Duodenal mucosa (tissue), 2 donors: ENCODE data around the gene CLCNKA.
"Not testable (repeated sequence)": the region's sequence is repeated elsewhere in the genome, so short reads cannot be mapped to it uniquely, and the experiment has no call there.

Source experiments
- H3K27ac ChIP-seq: one replicate; pipeline ENCODE4 v1.7.0; 2013; ENCODE audit warnings: low read depth, low read length
- H3K27me3 ChIP-seq, 2 donors: one replicate each; pipeline ENCODE4 v1.7.0; 2013; ENCODE audit warnings: low read length in 2 of 2, control low read depth in 1 of 2; ENCODE audit not compliant: insufficient read depth in 2 of 2, control insufficient read depth in 1 of 2
- H3K36me3 ChIP-seq, 2 donors: one replicate each; pipeline ENCODE4 v1.7.0; 2013; ENCODE audit warnings: low read length in 2 of 2, control low read depth in 1 of 2; ENCODE audit not compliant: insufficient read depth in 2 of 2, control insufficient read depth in 1 of 2
- H3K4me1 ChIP-seq, 2 donors: one replicate each; pipeline ENCODE4 v1.7.0; 2013; ENCODE audit warnings: low read length in 2 of 2, control low read depth in 1 of 2; ENCODE audit not compliant: insufficient read depth in 2 of 2, control insufficient read depth in 1 of 2
- H3K4me3 ChIP-seq, 2 donors: one replicate each; pipeline ENCODE4 v1.7.0; 2013; ENCODE audit warnings: low read length in 2 of 2, low read depth in 1 of 2
- H3K9ac ChIP-seq, 2 donors: one replicate each; pipeline ENCODE4 v1.7.0; 2013; ENCODE audit warnings: low read length in 2 of 2, low read depth in 1 of 2
- H3K9me3 ChIP-seq, 2 donors: one replicate each; pipeline ENCODE4 v1.7.0; 2013; ENCODE audit warnings: low read length in 2 of 2, control low read depth in 1 of 2; ENCODE audit not compliant: control insufficient read depth in 1 of 2

CLCNKA gene

DNA sequence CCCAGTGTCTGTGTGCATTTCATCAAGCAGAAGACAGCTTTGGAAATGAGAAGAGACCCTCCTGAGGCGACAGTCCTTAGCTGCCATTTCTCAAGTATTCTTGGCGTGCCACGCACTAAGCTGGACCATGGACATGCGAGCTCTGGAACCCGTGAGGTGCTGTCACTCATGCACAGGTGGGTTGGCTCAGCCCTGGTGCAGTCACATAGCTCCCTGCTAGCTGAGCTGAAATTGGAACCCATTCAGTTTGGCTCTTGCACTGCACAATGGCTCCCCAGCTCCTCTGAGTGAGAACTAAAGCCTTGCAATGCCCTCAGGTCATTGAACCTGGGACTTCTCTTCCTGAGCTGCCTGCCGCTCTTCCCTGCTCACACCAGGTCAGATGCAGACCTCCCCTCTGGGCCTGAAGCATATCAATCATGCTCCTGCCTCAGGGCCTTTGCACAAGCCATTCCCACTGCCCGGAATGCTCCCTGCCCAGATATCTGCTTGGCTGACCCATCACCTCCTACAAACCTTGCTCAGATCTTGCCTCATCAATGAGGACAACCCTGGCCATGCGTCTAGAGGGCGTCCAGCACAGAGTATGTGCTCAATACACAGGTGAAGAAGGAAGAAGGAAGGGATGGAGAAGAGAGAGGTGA lies 24.1 kb upstream of the CLCNKA start:
- Histone ChIP-seq H3K36me3 (no peaks in the 10 kb centered on the region), H3K9me3 (no peaks in the 10 kb centered on the region), H3K4me3 (no peak overlapping the region), H3K27me3 (no peaks in the 10 kb centered on the region), H3K4me1 (no peaks in the 10 kb centered on the region), H3K9ac (no peak overlapping the region), H3K27ac (no peak overlapping the region)

DNA sequence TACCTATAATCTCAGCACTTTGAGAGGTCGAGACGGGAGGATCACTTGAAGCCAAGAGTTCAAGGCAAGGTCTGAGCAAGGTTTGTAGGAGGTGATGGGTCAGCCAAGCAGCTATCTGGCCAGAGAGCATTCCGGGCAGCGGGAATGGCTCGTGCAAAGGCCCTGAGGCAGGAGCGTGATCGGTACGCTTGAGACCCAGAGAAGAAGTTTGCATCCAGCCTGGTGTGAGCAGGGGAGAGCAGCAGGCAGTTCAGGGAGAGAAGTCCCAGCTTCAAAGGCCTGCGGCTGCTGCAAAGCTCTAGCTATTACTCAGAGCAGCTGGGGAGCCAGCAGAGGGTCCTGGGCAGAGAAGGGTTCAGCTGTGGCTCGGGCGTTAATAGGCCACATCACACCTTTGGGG lies 22.9 kb upstream of the CLCNKA start:
- Histone ChIP-seq H3K9ac (no peak overlapping the region), H3K4me1 (no peaks in the 10 kb centered on the region), H3K4me3 (no peak overlapping the region), H3K27me3 (no peaks in the 10 kb centered on the region), H3K9me3 (no peaks in the 10 kb centered on the region), H3K27ac (no peak overlapping the region), H3K36me3 (no peaks in the 10 kb centered on the region)

DNA sequence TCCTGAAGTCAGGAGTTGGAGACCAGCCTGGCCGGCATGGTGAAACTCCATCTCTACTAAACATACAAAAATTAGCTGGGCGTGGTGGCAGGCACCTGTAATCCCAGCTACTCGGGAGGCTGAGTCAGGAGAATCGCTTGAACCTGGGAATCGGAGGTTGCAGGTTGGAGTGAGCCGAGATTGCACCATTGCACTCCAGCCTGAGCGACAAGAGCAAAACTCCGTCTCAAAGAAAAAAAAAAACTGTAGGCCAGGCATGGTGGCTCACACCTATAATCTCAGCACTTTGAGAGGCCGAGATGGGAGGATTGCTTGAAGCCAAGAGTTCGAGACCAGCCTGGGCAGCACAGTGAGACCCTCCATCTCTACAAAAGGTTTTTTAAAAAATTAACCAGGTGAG lies 20.6 kb upstream of the CLCNKA start:
- not testable (repeated sequence) for H3K4me3 ChIP-seq, H3K27ac ChIP-seq, H3K4me1 ChIP-seq, H3K27me3 ChIP-seq, H3K9ac ChIP-seq, H3K36me3 ChIP-seq, H3K9me3 ChIP-seq

DNA sequence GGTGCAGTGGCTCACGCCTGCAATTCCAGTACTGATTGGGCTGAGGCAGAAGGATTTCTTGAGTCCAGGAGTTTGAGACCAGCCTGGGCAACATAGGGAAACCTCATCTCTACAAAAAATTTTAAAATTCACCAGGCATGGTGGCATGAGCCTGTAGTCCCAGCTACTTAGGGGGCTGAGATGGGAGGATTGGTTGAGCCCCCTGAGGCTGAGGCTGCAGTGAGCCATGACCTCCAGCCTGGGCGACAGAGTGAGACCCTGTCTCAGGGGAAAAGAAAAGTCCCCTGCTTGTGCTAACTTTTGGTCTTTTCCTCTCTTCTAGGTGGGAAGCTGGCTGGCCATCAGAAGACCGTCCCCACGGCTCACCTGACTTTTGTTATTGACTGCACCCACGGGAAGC lies 16.2 kb upstream of the CLCNKA start:
- H3K27ac ChIP-seq, result no peak overlapping the region
- H3K4me1 ChIP-seq, result no peaks in the 10 kb centered on the region
- no peaks in the 10 kb centered on the region for H3K27me3 ChIP-seq
- H3K36me3 ChIP-seq, result no peaks in the 10 kb centered on the region
- no peak overlapping the region for H3K4me3 ChIP-seq
- no peak overlapping the region for H3K9ac ChIP-seq
- H3K9me3 ChIP-seq, result no peaks in the 10 kb centered on the region

DNA sequence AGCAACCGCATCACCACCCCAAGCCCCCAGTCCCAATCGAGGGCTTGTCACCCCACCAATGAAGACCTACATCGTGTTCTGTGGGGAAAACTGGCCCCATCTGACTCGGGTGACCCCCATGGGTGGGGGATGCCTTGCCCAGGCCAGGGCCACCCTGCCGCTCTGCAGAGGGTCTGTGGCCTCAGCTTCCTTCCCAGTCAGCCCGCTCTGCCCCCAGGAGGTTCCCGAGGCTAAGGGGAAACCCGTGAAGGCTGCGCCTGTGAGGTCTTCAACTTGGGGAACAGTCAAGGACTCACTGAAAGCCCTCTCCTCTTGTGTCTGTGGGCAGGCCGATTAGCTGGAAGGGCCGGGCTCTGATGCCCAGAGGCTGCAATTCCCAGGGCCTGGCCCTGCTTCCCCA lies 15.8 kb upstream of the CLCNKA start:
- H3K9ac ChIP-seq, result no peak overlapping the region
- H3K4me3 ChIP-seq, result no peak overlapping the region
- no peaks in the 10 kb centered on the region for H3K4me1 ChIP-seq
- H3K27me3 ChIP-seq, result no peaks in the 10 kb centered on the region
- H3K36me3 ChIP-seq, result no peaks in the 10 kb centered on the region
- no peak overlapping the region for H3K27ac ChIP-seq
- no peaks in the 10 kb centered on the region for H3K9me3 ChIP-seq

DNA sequence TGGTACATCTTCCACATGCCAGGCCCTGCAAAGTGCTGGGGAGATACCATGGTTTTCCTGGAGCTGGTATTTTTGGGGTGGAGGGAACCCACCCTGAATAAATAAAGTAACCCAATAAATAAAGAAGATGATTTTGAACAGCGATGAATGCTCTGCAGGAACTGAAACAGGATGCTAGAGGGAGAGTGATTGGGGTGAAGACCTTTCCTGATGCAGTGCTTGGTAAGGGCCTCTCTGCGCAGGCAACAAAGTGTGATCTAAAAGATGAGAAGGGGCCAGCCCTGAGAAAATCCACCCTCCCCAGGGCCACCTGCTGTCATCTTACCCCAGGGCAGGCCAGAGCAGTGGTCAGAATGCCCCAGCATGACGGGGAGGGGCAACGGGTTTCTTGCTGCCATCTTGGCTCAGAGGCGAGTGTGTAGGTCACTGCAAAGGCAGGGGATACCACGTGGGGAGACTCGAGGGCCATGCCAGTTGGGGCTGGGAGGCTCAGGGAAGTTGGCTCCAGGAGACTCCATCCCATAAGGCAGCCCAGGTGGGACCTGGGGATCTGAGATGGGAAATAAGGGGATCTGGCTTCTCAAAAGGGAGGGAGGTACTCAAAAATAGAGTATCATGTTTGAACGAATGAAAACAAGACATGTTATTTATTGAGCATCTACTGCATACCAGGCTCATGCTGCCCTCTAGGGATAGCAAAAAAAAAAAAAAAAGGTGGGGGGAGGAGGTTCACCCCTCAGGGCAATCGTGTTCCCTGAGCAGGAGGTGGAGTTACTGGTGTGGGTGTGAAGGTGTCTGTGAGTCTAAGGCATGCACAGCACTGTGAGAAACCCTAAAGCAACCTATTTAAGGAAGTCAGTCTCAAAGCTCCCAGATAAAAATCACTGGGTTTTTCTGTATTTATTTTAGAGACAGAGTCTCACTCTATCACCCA lies 15.0 kb upstream of the CLCNKA start:
- Histone ChIP-seq H3K27me3 (no peaks in the 10 kb centered on the region), H3K4me1 (no peaks in the 10 kb centered on the region), H3K4me3 (no peak overlapping the region), H3K27ac (no peak overlapping the region), H3K9me3 (no peaks in the 10 kb centered on the region), H3K36me3 (no peaks in the 10 kb centered on the region), H3K9ac (no peak overlapping the region)

DNA sequence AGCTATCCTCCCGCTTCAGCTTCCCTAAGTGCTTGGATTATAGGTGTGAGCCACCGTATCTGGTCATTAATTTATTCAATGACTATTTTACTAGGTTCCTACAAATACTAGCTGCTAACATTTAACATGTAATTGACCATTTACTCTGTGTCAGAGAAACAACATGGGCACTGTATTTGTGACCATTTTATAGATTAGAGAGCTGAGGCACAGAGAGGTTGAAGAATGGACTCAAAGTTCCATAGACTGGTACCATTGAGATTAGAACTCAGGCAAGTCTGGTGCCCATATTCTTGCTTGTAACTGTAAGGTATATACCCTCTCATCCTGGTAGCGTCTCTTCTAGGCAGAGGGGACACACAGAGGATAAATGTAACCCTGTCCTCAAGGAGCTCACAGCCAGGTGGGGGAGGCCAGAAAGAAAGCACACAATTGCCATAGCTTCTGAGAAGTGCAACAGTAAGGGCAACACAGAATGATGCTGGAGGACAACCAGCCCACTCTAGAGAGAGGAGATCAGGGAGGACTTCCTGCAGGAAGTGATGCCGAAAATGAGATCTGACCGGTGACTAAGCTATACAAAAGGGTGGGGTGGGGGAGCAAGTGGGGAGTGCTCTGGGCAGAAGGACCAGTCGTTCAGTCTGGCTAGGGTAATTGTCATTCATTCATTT lies 14.0 kb upstream of the CLCNKA start:
- no peak overlapping the region for H3K4me3 ChIP-seq
- no peaks in the 10 kb centered on the region for H3K9me3 ChIP-seq
- H3K27me3 ChIP-seq, result no peaks in the 10 kb centered on the region
- H3K27ac ChIP-seq, result no peak overlapping the region
- no peaks in the 10 kb centered on the region for H3K36me3 ChIP-seq
- peaks cover 3 to 7% of the 10 kb centered on the region in 2 donors for H3K4me1 ChIP-seq
- H3K9ac ChIP-seq, result no peak overlapping the region

DNA sequence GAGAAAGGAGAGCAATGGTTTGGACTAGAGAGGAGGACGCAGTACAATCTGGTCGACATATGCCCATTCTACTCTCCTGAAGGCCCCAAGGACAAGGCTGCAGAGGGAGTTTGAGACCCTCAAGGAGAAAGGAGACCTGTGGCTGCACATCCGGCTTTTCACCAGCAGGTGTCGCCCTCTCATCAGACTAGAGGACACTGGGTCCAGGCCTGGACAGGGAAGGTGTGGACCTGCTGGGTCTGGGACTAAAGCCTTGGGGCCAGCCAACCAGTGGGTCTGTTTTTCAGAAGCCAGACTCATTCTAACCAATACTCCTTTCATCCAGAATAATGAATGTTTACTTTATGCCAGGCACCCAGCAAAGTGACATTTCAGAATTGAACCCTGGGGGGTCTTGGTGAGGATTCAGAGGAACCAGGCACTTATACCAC lies 12.8 kb upstream of the CLCNKA start:
- no peak overlapping the region for H3K4me3 ChIP-seq
- H3K9ac ChIP-seq, result no peak overlapping the region
- H3K27me3 ChIP-seq, result no peaks in the 10 kb centered on the region
- H3K9me3 ChIP-seq, result no peaks in the 10 kb centered on the region
- no peaks in the 10 kb centered on the region for H3K36me3 ChIP-seq
- H3K4me1 ChIP-seq, result peaks cover 12% of the 10 kb centered on the region in 2 donors
- no peak overlapping the region for H3K27ac ChIP-seq

DNA sequence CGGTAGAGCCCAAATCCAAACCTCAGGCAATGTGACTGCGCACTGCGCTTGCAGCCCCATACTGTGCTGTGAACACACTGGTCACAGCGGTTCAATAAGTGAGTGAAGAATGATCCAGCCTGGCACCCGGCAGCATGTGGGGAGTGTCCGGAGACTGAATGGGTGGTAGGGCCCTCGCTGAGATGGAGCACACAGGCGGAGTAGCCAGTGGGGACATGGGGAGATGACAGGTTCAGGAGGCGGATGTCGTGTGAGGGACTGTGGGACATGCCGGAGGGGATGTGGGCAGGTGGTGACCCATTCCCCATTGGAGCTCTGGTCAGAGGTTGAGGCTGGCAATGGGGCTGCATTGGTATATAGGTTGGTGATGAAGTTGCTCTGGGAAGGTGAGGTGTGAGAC lies 12.2 kb upstream of the CLCNKA start:
- no peak overlapping the region for H3K4me3 ChIP-seq
- no peaks in the 10 kb centered on the region for H3K9me3 ChIP-seq
- no peak overlapping the region for H3K9ac ChIP-seq
- no peak overlapping the region for H3K27ac ChIP-seq
- H3K4me1 ChIP-seq, result peaks cover 12% of the 10 kb centered on the region in 2 donors
- no peaks in the 10 kb centered on the region for H3K36me3 ChIP-seq
- no peaks in the 10 kb centered on the region for H3K27me3 ChIP-seq

DNA sequence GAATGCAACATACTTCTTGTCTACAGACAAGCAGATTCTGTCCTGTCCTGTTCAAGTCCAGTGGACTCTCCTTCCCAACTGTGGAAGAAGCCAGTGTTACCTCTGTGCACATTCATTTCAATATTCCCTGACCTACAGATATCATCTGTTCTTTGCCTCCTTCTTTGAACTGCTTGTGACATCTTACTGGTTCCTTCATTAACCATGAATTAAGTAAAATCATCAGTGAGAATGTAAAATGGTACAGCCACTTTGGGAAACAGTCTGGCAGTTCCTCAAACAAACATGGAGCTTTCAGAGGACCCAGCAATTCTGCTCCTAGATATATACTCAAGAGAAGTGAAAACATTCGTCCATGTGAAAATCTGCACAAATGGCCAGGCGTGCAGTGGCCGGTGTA lies 11.0 kb upstream of the CLCNKA start:
- Histone ChIP-seq H3K4me1 (peaks cover 12% of the 10 kb centered on the region in 2 donors), H3K36me3 (no peaks in the 10 kb centered on the region), H3K9me3 (no peaks in the 10 kb centered on the region), H3K27me3 (no peaks in the 10 kb centered on the region), H3K9ac (no peak overlapping the region), H3K4me3 (no peak overlapping the region), H3K27ac (no peak overlapping the region)
